GM12874 (cell line): ENCODE results near the gene ALOX15B.

Experiments used
- CTCF ChIP-seq: IDR thresholded peaks from 2 replicates; pipeline ENCODE4 v1.5.1; 2011; ENCODE audit warnings: low read depth, mild to moderate bottlenecking, control low read depth, low read length, moderate library complexity; ENCODE audit not compliant: insufficient read depth

The ALOX15B gene

GRCh38 chr17:7997186-7997585 lies 41.7 kb upstream of the ALOX15B start:
- peak; percentile 28; the same call in 1 of the 2 replicates for TF ChIP-seq CTCF

- no peak for TF ChIP-seq CTCF
Measured at GRCh38 chr17:8001976-8002720, 36.7 kb upstream of the ALOX15B start, which contains the start of gene GUCY2D. GUCY2D (plus strand) TSS chr17:8002615; CDS start chr17:8003048, 433 bp downstream.

GRCh38 chr17:8002721-8003593 lies 35.9 kb upstream of the ALOX15B start:
- no peak for TF ChIP-seq CTCF

- TF ChIP-seq CTCF, result no peak
Measured at GRCh38 chr17:8003594-8004181, 35.2 kb upstream of the ALOX15B start.

- TF ChIP-seq CTCF, result no peak
Measured at GRCh38 chr17:8004899-8005298, 34.0 kb upstream of the ALOX15B start.

- TF ChIP-seq CTCF, result no peak
Measured at GRCh38 chr17:8005357-8005756, 33.5 kb upstream of the ALOX15B start.

GRCh38 chr17:8005967-8006730 lies 32.7 kb upstream of the ALOX15B start:
- no peak for TF ChIP-seq CTCF
